Measurements from ENCODE around the gene ADK.

The ADK gene

DNA sequence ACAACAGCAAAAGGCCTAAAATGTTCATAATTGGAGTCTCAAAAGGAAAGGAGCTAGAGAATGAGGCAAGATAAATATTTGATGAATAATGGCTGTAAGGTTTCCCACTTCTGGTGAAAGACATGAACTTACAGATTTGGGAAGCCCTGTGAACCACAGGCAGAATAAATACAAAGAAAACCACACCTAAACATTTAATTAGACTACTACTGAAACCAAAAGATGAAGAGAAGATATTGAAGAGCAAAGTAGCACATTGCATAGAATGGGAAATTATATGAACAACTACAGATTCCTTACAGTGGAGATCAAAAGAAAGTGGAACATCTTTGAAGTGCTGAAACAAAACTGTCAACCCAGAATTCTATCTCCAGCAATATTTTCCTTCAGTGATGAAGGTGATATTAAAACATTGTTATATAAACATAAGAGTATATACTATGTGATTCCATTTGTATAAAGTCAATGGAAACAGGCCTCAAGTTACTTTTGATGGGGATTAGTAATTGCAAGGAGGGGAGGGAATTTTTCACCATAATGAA is 484.0 kb downstream of the ADK start:
- DNase-seq, result no peak

- DNase-seq, result no peak
These were observed 484.6 kb downstream of the ADK start for GRCh38 chr10:74635655-74636054.

DNA sequence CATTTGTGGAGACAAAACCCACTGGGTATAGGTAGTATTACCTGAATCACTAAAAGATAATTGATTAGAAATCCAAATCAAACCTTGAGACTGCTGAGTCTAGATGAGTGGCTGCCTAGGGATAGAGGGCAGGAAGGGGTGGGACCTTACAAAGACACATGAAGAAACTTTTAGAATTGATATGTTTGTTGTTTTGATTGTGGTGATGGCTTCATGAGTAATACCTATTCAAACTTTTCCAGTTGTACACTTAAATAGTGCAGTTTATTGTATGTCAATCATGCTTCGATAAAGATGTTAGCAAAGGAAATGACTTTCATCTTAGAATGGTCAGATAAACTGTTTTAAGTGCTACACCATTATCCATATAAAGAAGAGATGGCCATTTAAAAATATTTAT is 486.7 kb downstream of the ADK start:
- no peak for DNase-seq

DNA sequence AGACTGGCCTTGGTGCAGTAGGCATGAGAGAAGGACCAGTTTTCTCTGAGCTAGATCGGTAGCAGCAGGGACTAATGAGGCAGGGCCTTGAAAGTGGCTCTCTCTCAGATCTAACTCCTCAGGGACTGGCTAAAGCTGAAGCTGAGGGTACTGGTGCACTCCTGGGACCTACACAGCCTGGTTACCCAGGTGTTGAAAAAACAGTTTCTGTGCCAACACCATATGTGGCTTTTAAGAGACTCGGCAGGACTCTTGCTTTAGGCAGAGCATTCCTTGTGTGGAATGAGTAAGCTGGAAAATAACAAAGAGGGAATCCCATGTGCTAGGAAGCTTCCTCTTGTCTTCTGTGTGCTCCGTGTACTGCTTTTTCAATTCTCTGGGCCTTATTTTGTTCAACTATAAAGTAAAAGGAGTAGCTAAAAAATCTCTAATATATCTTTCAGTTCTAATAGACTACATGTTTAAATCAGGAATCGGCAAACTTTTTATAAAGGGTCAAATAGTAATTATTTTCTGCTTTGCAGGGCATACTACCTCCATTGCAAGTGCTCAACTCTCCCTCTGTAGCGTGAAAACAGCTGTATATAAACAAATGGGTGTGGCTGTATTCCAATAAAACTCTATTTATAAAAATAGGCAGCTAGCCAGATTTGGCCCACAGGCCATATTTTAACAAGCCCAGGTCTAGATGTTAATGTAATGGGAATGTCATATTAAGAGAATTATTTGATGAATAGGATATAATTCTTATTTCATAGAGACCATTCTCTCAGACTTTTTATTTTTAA is 489.3 kb downstream of the ADK start:
- no peak for DNase-seq

DNA sequence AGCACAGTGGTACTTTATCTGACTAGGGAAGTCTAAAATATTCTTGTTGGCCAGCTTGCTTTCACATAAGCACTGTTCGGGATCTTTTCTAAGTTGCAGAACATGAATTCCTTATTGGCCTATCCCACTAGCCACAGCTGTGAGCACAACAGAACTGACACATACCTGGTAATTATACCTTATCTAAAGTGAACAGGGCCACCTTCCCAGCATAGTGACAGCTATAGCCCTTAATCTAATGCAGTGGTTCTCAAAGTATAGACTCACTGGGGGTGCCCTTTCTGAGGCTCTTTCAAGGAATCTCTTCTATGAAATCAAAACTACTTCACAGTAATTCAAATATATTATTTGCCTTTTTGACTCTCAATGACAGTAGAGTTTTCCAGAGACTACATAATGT is 490.6 kb downstream of the ADK start:
- DNase-seq, result no peak

GRCh38 chr10:74642901-74643595 is 492.0 kb downstream of the ADK start:
- no peak for DNase-seq

DNA sequence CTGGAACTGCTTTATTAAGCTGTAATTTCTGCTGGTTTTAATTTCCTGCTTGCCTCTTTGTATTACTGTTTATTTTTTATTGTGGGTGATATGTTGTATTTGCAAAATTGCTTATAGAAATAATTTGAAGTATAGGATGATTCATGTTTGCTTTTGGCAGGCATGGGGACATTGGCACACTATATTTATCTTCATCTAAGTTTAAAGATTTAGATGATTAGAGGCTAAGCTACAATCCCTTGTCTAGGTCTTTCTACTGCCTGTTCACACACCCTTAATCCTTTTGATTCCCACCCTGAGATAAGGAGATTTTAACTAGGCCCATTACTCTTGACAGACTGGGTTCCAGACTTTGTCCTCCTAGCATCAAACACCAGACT is 492.6 kb downstream of the ADK start:
- no peak for DNase-seq

- DNase-seq, result no peak
These were observed 493.7 kb downstream of the ADK start for GRCh38 chr10:74644738-74645137.

GRCh38 chr10:74645692-74646091 is 494.7 kb downstream of the ADK start:
- no peak for DNase-seq

DNA sequence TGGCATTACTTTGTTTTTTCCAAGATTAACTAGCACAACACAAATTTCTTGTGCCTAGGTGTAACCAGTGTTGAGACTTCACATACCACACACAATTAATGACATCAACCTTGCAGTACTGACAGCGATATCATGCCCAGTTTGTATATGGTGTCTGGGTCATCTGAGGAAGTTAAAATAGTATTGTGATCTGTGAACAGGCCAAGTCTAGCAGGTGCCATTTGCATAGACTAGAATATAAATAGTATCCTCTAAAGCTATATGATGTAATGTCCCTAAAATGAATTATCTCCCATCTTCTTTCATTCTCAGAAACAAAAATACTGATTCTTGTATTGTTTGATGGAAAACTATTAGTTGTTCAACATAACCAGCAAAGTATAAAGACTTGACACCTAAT is 499.6 kb downstream of the ADK start:
- DNase-seq, result no peak

GRCh38 chr10:74651565-74651964 is 500.5 kb downstream of the ADK start:
- no peak for DNase-seq

- no peak for DNase-seq
These were observed 501.6 kb downstream of the ADK start for GRCh38 chr10:74652664-74653063.

DNA sequence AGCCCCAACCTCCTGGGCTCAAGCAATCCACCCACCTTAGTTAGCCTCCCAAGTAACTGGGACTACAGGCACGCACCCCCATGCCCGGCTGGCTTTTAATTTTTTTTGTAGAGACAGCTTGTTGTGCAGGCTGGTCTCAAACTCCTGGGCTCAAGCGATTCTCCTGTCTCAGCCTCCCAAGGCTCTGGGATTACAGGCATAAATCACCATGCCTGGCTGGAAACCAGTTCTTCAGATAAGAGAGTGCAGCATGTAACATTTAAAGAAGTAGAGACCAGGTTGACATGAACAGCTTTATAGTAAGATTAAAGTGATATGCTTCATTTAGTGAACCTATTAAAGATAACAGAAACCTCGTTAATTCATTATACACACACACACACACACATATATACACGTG is 507.5 kb downstream of the ADK start:
- DNase-seq, result no peak

DNA sequence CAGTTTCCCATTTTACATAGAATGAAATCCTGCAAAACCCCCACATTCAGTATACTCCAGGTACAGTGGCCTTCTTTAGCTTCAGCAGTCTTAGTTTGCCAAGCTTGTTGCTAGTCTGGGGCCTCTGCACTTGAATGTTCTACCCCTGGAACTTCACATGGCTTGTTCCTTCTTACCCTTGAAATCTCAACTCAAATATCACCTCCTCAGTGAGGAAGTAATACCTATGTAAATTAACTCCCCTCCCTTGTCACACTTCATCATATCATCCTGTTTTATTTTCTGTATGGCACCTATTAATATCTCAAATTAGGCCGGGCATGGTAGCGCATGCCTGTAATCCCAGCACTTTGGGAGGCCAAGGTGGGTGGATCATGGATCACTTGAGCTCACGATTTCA is 511.6 kb downstream of the ADK start:
- no peak for DNase-seq

DNA sequence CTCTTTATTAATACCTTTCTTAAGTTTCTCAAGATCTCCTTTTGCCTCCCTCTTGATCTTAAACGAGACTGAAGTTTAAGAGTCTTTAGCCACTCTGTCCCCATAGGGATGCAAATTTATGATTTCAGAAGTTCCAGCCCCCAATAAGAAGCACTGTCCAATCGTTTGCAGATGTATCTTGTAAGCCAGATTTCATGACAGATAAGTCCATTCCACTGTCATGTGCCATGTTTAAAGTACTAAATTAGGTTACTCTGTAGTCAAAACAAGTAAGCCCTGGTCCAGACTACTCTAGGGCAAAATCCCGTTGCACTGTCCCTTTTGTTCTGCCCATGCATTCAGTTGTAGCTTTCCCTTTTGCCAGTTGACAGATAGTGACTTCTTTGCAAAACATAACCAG is 518.2 kb downstream of the ADK start:
- DNase-seq, result no peak

DNA sequence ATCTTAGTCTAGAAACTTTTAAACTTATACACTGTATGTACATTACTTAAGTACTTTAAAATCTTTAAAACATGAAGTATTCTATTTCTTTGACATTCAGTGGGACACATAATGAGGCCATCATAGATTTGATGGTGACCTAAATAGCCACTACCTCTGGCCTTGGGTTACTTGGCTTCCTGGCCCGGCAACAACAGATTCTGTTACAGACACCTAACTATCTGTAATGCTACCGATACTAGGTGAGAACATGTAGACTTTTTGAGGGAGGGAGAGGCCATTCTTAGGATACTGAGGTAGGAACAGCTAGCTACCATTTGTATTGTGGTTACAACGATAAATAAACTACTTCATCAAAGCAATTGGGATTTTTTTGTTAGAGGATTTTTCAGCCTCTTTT is 520.7 kb downstream of the ADK start:
- no peak for DNase-seq

- no peak for DNase-seq
These were observed 521.6 kb downstream of the ADK start for GRCh38 chr10:74672430-74673165.

- no peak for DNase-seq
These were observed 523.9 kb downstream of the ADK start for GRCh38 chr10:74674927-74675326.

GRCh38 chr10:74675484-74675883 is 524.5 kb downstream of the ADK start:
- DNase-seq, result no peak

DNA sequence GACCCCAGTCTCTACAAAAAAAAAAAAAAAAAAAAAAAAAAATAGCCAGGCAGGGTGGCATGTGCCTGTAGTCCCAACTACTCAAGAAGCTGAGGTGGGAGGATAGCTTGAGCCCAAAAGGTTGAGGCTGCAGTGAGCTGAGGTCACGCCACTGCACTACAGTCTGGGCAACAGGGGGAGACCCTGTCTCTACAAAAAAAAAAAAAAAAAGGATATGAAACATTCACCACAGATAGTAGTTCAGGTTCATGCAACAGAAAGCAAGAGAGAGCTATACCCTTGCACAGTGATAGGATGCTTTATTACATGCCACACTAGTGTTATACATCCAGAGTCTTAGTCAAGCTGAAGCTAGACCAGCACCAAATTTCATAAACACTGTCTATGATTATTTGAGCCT is 526.9 kb downstream of the ADK start:
- no peak for DNase-seq

GRCh38 chr10:74681917-74682627 is 531.1 kb downstream of the ADK start:
- no peak for DNase-seq

- DNase-seq, result no peak
These were observed 532.0 kb downstream of the ADK start for GRCh38 chr10:74683067-74683466.

Measured in effector CD4-positive, alpha-beta T cell (primary cell).